ENCODE data around the gene PARD6G. TPM values are rescaled to one million over a fixed set of nuclear protein-coding genes. Genes with fewer than 3 reads are reported as not detected.

Gene PARD6G
- total RNA-seq, 4 donors from 2014 or later: 4.6 to 15.9 (median 11.9) TPM

- H3K27ac ChIP-seq: peak overlapping the region in 1 of 2 donors; percentile 65
- DNase-seq: no peak
- TF ChIP-seq POLR2A (IDR thresholded peaks at IDR 0.05): no peak
- TF ChIP-seq, protein P1, sequence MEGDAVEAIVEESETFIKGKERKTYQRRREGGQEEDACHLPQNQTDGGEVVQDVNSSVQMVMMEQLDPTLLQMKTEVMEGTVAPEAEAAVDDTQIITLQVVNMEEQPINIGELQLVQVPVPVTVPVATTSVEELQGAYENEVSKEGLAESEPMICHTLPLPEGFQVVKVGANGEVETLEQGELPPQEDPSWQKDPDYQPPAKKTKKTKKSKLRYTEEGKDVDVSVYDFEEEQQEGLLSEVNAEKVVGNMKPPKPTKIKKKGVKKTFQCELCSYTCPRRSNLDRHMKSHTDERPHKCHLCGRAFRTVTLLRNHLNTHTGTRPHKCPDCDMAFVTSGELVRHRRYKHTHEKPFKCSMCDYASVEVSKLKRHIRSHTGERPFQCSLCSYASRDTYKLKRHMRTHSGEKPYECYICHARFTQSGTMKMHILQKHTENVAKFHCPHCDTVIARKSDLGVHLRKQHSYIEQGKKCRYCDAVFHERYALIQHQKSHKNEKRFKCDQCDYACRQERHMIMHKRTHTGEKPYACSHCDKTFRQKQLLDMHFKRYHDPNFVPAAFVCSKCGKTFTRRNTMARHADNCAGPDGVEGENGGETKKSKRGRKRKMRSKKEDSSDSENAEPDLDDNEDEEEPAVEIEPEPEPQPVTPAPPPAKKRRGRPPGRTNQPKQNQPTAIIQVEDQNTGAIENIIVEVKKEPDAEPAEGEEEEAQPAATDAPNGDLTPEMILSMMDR (IDR thresholded peaks at IDR 0.05): no peak
- no peaks in the 10 kb centered on the region for H3K27me3 ChIP-seq
- intact Hi-C loops (cut with DNase I; ENCODE audit: low total_unique reads): no loop called here
- no peaks in the 10 kb centered on the region for H3K36me3 ChIP-seq
- no peaks in the 10 kb centered on the region for H3K9me3 ChIP-seq
- H3K4me3 ChIP-seq: peak overlapping the region in 1 of 2 donors; percentile 27
- H3K4me1 ChIP-seq: no peaks in the 10 kb centered on the region
These were observed 76.8 kb downstream of the PARD6G start for GRCh38 chr18:80170395-80171053.

DNA sequence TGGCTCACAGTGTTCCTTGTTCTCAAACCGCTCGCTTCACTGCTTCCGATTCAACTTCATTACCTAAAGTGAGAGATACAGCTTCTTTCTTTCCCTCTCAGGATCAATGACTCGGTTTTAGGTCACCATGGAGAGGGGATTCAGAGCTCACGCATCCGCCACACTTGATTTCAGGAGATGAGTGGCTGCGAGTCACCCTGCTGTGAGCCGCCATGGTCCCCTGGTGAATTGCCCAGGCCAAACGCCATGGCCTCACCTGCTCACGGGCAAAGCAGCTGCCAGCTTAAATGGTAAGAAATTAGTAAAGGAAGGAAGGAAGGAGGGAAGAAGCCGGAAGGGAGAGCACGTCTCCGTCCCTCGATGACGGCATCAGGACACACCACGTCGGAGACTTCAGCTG, 77.7 kb downstream of the PARD6G start:
- DNase-seq: no peak
- TF ChIP-seq, protein P1 (IDR thresholded peaks at IDR 0.05): no peak
- TF ChIP-seq POLR2A (IDR thresholded peaks at IDR 0.05): no peak
- intact Hi-C loops (cut with DNase I; ENCODE audit: low total_unique reads): no loop called here
- no peaks in the 10 kb centered on the region for H3K36me3 ChIP-seq
- H3K4me3 ChIP-seq: no peak overlapping the region
- H3K9me3 ChIP-seq: no peaks in the 10 kb centered on the region
- no peaks in the 10 kb centered on the region for H3K27me3 ChIP-seq
- no peaks in the 10 kb centered on the region for H3K4me1 ChIP-seq
- H3K27ac ChIP-seq: no peak overlapping the region

- no peak for DNase-seq
- Histone ChIP-seq H3K36me3 (no peaks in the 10 kb centered on the region), H3K27me3 (no peaks in the 10 kb centered on the region), H3K27ac (no peak overlapping the region), H3K9me3 (no peaks in the 10 kb centered on the region), H3K4me3 (no peak overlapping the region), H3K4me1 (no peaks in the 10 kb centered on the region)
- intact Hi-C loops (cut with DNase I; ENCODE audit: low total_unique reads): no loop called here
- TF ChIP-seq, protein P1 (IDR thresholded peaks at IDR 0.05): no peak
- no peak for TF ChIP-seq POLR2A (IDR thresholded peaks at IDR 0.05)
These were observed 78.3 kb downstream of the PARD6G start for GRCh38 chr18:80168982-80169381.

GRCh38 chr18:80168346-80168745, 79.0 kb downstream of the PARD6G start:
- intact Hi-C loops (cut with DNase I; ENCODE audit: low total_unique reads): no loop called here
- Histone ChIP-seq H3K27ac (no peak overlapping the region), H3K9me3 (no peaks in the 10 kb centered on the region)

DNA sequence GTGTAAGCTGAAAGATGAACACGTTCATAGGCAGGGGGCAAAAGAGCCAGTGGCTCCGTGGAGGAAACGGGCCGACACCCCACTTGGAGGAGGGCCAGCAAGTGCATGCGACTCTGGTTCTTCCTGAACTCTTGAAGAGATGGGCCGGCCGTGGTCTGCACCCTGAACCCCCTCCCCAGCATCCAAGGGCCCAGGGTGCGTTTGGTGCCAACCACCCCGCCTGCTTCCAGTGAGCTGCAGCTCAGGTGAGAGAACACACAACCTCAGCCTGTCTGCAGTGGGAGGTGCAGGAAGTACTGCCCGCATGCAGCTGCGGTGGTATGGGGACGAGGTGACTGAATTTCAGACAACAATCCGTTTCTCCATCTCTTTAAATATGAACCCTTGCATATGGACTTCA, 79.4 kb downstream of the PARD6G start:
- Histone ChIP-seq H3K9me3 (no peaks in the 10 kb centered on the region), H3K27me3 (no peaks in the 10 kb centered on the region), H3K27ac (no peak overlapping the region), H3K36me3 (no peaks in the 10 kb centered on the region), H3K4me3 (no peak overlapping the region), H3K4me1 (no peaks in the 10 kb centered on the region)
- no peak for DNase-seq
- intact Hi-C loops (cut with DNase I; ENCODE audit: low total_unique reads): no loop called here
- TF ChIP-seq, protein P1 (IDR thresholded peaks at IDR 0.05): no peak
- no peak for TF ChIP-seq POLR2A (IDR thresholded peaks at IDR 0.05)

More at GRCh38 chr18:80168346-80168745, 79.0 kb downstream of the PARD6G start:
- no peaks in the 10 kb centered on the region for H3K4me1 ChIP-seq
- no peaks in the 10 kb centered on the region for H3K36me3 ChIP-seq
- H3K4me3 ChIP-seq: no peak overlapping the region
- no peaks in the 10 kb centered on the region for H3K27me3 ChIP-seq
- TF ChIP-seq, protein P1 (IDR thresholded peaks at IDR 0.05): no peak
- TF ChIP-seq POLR2A (IDR thresholded peaks at IDR 0.05): no peak
- DNase-seq: no peak
